NCI-H446 (cell line): ENCODE measurements around the gene ALX4.
A peak's percentile ranks its signal among the peaks of the same experiment; 100 is the strongest.

Experiments used
- DNase-seq, 2 experiments: peaks; one replicate each; lab custom pipeline; 2025; lab: John Stamatoyannopoulos, UW

Gene ALX4

DNA sequence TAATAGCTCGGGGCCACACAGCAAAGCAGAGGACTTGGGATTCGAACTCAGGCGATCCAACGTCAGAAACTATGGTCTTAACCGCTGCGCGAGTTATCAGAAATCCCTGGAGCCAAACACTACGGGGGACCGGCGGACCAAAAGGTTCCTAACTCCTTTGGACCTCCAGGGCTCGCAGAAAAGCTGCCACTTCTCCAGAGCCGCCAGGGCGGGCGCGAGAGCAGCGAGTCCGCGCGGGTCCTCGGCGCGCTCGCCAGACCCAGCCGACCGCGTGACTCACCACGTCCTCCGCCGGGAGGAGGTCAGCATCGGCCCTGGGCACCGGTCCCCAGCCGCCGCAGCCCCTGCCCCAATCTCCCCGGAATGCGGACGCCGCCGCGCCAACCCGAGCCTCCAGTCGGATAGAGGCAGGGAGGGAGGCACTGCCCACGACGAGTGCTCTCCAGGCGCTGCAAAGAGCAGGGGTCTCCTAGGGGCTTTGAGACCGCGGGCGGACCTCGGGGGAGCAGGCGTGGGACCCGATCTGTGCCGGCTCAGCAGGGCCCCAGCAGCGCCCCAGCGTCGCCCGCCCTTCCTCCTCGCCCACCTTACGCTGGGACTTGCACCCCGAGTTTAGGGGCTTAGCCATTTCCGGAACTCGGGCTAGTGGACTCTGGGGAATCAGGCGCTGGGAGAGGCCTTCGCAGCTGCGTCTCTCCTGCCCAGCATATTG is 6.2 kb upstream of the ALX4 start:
- DNase-seq, result no peak

- DNase-seq, result no peak
Measured at GRCh38 chr11:44314733-44315132, 4.8 kb upstream of the ALX4 start.

DNA sequence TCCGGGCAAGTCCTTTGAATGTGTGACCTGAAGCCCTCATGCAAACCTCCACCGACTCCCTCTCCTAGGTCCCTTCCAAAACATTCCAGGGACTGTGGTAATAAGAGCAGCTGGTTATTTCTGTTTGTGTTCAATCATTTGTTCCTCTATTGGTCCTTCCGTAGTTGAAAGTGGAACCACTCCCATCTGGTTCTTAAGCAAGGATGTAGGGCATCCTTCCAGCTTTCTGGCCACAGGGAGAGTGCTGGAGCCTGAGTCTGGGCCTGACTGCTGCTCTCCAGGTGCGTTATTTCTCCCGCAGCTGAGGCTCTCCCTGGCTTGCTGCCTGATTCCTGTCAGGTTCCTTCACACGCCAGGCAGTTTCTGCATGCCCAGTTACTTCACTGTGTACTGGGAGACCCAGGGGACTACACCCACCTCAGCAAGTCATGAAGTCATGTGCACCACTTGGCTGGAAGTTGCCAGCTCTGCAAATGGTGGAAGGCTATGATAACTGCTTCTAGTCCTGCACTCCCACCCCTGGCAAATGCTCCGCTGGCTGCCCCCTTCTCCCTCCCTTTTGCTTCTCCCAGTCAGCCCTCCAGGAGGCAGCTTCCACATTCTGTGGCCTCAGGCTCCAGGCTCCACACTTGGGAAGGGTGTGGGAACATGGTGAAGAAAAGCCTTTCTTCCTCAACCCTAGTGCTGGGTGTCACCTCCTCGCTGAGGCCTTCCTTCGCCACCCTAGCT is 4.0 kb upstream of the ALX4 start:
- DNase-seq, result peak; percentile 40 to 61

DNA sequence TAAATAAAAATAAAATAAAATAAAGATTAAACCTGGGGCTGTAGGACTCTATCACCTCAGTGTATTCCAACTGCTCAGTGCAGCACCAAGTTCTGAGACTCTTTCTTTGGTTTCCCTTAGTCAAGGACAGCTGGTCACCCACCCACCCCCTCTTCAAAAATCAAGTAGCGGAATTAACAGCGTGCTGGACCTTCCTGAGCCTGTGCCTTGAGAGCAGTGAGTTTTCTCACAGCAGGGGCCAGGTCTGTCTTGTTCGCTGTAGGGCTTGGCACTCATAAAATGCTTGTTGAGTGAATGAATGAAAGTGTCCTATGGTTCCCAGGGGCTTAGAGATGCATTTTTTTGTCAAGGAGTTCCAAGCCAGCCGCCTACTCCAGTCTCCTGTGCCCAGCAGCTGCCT is 2.9 kb upstream of the ALX4 start:
- peak in 1 of 2 experiments; percentile 45 for DNase-seq

GRCh38 chr11:44311339-44312261 is 1.7 kb upstream of the ALX4 start:
- DNase-seq, result no peak

GRCh38 chr11:44310463-44311272 is 729 bp upstream of the ALX4 start:
- no peak for DNase-seq

DNA sequence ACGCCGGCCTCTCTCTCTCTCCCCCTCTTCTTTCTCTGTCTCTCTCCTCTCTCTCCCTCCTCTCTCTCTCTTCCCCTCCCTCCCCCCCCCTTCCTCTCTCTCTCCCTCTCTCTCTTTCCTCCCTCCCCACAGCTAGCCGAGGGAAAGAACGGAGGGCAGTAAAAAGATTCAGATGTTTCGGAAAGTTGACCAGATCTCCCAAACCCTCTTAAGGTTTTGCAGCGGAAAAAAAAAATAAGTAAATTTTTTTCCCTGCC is 195 bp upstream of the ALX4 start:
- DNase-seq, result no peak

DNA sequence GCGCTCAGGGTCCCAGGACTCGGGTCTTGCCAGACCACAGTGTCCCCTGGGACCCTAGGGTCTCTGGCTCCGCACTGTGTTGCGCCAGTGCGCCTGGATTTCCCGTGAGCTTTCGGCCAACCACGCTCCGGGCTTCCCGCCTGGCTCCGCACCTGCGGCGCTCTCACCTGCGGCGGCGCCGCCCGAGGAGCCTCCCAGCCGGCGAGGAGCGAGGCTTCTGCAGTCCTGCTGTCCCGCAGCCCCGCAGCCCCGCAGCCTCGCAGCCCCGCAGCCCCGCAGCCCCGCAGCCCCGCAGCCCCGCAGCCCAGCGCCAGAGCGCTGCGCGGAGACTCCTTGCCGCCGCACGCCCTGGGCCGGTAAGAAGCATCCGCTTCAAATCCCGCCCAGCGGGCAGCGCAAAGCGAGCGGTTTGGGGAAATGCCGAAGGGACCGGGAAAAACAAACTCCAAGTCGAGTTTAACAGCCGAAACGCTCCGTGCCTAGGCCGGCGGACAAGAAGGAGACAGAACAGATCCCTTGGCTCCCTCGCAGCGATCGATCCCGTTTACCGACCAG is 939 bp downstream of the ALX4 start:
- no peak for DNase-seq

DNA sequence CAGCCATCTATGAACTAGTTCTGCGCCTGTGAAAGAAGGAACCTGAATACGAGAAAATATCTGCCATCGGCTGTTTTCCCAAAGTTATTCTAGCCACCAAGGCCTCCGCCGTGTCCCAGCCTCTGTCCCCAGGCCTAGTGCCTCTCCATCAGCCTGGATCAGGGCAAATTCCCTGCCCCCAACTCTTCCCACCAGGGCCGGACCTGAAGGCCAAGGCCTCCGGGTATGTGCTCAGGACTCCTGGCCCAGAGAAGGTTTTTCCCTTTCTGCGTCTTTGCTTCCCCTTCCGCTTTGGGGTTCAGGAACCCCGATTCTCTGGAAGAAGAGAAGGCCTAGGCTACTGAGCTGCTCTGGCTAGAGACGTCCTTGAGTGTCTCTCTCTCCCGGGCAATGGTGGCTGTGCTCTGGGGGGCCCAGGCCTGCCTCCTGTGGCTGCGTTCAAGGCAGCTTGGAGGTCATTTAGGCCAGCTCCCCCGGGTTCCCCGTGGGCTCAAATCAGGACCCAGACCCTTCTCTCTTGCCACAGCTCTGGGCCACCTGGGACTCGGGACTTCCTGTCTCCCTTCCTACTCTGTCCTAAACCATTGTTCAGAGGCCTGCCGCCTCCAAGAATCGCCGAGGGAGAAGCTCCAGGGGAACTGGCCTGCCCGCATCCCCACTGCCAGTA is 1.6 kb downstream of the ALX4 start:
- no peak for DNase-seq

DNA sequence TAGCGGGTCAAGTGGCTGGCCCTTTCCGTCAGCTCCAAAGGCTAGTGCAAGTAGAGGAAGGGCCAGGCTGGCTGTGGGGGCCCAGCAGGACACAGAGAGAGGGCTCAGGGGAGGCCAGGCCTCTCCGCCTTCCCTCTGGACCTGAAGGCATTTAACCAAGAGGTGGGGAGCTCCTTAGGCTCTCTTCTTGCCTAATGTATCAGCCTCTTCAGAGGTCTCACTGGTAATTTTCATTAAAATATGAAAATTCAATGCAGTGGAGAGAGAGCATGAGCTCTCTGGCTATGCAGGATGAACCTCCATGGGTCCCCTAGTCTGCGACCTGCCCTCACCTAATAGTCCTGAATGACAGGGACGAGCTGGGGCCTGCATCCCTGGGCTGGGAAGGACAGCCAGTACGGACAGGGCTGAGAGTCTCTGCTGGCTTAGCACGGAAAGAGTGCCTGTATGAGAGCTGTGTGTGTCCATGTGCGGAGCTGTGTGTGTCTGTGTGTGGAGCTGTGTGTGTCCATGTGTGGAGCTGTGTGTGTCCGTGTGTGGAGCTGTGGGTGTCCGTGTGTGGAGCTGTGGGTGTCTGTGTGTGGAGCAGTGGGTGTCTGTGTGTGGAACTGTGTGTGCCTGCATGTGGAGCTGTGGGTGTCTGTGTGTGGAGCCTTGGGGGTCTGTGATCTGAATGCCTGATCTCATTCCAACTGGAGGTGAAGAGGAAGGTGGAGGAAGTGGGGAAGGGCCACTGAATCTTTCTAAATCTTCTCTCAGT is 2.4 kb downstream of the ALX4 start:
- no peak for DNase-seq

DNA sequence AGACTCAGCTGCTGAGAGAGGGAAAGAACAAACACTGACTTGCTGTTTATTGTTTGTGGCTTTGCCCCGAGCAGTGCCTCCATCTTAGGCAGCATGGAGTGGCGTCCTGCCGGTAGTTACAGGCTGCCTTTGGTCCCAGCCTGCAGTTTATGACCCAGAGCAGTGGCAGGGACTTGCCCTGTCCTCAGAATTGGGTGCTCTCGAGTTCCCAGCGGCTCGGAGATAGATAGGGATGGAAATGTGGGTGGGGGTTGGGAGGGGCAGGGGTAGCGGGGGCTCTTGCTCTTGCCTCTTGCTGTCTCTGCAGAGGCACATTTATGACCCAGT is 3.1 kb downstream of the ALX4 start:
- DNase-seq, result no peak

- no peak for DNase-seq
Measured at GRCh38 chr11:44306052-44306917, 3.7 kb downstream of the ALX4 start.

GRCh38 chr11:44305470-44306051 is 4.4 kb downstream of the ALX4 start:
- no peak for DNase-seq

DNA sequence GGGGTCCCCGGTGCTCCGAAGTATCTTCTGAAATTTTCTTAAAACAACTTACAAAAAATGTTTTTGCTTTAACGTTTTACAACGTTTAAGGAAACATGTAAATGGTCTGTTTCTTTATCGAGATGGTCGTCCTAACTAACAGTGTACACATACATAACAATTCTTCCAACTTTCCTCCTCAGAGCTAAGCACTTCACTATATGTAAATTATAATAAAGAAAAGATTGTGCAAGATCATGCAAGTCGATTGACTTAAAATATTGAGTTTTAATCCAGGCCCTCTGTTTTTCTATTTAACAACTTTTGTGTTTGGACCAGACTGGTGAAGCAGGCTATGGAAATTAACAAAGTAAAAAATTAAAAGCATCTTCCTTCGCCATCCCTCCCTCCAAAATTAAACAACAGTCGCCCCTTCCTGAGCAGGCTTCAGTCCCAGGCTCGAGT is 4.9 kb downstream of the ALX4 start:
- no peak for DNase-seq

- DNase-seq, result no peak
Measured at GRCh38 chr11:44304091-44305025, 5.6 kb downstream of the ALX4 start.

DNA sequence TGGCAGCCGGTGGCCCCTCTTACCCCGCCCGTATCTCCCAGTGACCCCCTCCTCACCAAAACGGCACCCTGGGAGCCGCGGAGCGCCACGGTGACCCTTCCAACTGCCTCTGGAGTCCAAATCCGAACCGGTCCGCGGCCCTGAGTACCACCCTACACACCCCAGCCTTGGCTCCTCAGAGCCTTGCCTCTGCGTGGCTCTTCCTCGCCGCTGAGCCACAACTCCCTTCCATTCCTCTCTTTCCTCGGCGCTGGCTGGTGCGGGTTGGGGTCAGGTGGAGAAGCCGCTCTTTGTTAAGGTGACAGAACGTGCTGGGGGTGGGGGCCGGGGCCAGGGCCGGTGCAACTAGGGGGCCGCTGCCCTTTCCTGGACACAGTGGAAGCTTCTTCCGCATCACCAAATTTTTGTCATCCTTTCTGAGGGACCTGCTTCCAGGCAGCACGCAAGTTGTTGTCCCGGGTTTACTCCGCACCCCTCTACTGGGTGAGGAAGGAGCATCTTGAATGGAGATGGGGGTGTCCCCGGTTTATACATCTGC is 6.5 kb downstream of the ALX4 start:
- no peak for DNase-seq

GRCh38 chr11:44301564-44302271 is 8.2 kb downstream of the ALX4 start:
- DNase-seq, result no peak
